K562 (cell line): Measurements from ENCODE around the gene CEND1. TPM values are rescaled to one million over a fixed set of nuclear protein-coding genes. Genes with fewer than 3 reads are reported as not detected.

Experiments used
- FOXK2 ChIP-seq, 2 experiments: fragments of 450-650 bp; IDR thresholded peaks in 1 of 2; conservative IDR thresholded peaks in 1 of 2; 2 replicates each; pipeline ENCODE4 v1.6.1; 2016; ENCODE audit warnings: low read depth in 2 of 2, mild to moderate bottlenecking in 1 of 2
- GATAD2A ChIP-seq: fragments of 450-650 bp; IDR thresholded peaks from 2 replicates; pipeline ENCODE4 v1.6.1; 2017
- MEIS2 ChIP-seq: fragments of 450-650 bp; IDR thresholded peaks from 2 replicates; pipeline ENCODE4 v1.6.1; 2014; ENCODE audit warnings: mild to moderate bottlenecking; ENCODE audit not compliant: partially characterized antibody
- PHF8 ChIP-seq: fragments of 200-600 bp; sonication (generic); IDR thresholded peaks from 2 replicates; pipeline ENCODE4 v1.6.1; 2012; ENCODE audit warnings: mixed run types, mild to moderate bottlenecking, inconsistent platforms, low read length, moderate library complexity, borderline replicate concordance
- POLR2G ChIP-seq: fragments of 200-400 bp; formaldehyde crosslinking; IDR thresholded peaks from 2 replicates; pipeline ENCODE4 v1.6.1; 2017; ENCODE audit warnings: low read depth, mild to moderate bottlenecking, antibody characterized with exemption, low read length, moderate library complexity
- PRMT5 ChIP-seq: sonication (generic); formaldehyde crosslinking; IDR thresholded peaks from 2 replicates; pipeline ENCODE4 v1.5.0; 2020; ENCODE audit warnings: missing genetic modification reagents
- RBBP5 ChIP-seq: fragments of 200-600 bp; sonication (generic); IDR thresholded peaks from 2 replicates; pipeline ENCODE4 v1.6.1; 2012; ENCODE audit warnings: borderline replicate concordance, mild to moderate bottlenecking, low read length, control low read depth, inconsistent platforms; ENCODE audit not compliant: insufficient read depth, poor library complexity, severe bottlenecking
- TOE1 ChIP-seq, 2 experiments: fragments of 450-650 bp in 1 of 2; sonication (generic) in 1 of 2; formaldehyde crosslinking in 1 of 2; IDR thresholded peaks; 2 replicates each; pipeline versions ENCODE4 v1.7.1 to v1.8.0; 2016 to 2022; ENCODE audit warnings: borderline replicate concordance in 2 of 2, mild to moderate bottlenecking in 2 of 2, antibody characterized with exemption in 1 of 2, inconsistent platforms in 1 of 2, low read depth in 1 of 2, missing genetic modification reagents in 1 of 2, moderate library complexity in 1 of 2
- polyA plus RNA-seq, 8 experiments: library from polyadenylated mRNA; depleted of rRNA in 4 of 8; stranded (reverse) in 5 of 8; unstranded in 3 of 8; fragments of >200 nt; fragmentation: Nextera tagmentation in 2 of 8; fragmentation: Illumina TruSeq in 1 of 8; extraction: Ambion mirVana in 2 of 8; extraction: Trizol in 1 of 8; gene quantifications; 2 replicates each; pipeline versions ENCODE4 v1.2.1 to v1.2.3, GENCODE V29; 2011 to 2014; ENCODE audit warnings: inconsistent platforms in 1 of 8, missing spikeins in 1 of 8
- total RNA-seq, 7 experiments: library from RNA; depleted of rRNA in 6 of 7; stranded (reverse); fragments of >200 nt in 6 of 7; fragmentation: Illumina TruSeq in 2 of 7; extraction: Trizol in 2 of 7; gene quantifications; 2 replicates each; pipeline versions ENCODE4 v1.2.1 to v1.2.3, GENCODE V29; 2011 to 2021; ENCODE audit warnings: low replicate concordance in 1 of 7
- TF ChIP-seq, protein P1 (sequence below), 2 experiments: fragments of 450-650 bp in 1 of 2; sonication (generic) in 1 of 2; formaldehyde crosslinking in 1 of 2; IDR thresholded peaks; 2 replicates each; pipeline versions ENCODE4 v1.7.1 to v1.9.0; 2016 to 2022; ENCODE audit warnings: inconsistent platforms in 1 of 2, mild to moderate bottlenecking in 1 of 2, missing genetic modification reagents in 1 of 2
- TF ChIP-seq, protein P2 (sequence below): fragments of 450-650 bp; conservative IDR thresholded peaks from 2 replicates; pipeline ENCODE4 v1.6.1; 2016; ENCODE audit warnings: missing genetic modification characterization, low read depth, mild to moderate bottlenecking, control low read depth, missing compliant biosample characterization
- TF ChIP-seq, protein P3 (sequence below): fragments of 250-450 bp; sonication (Bioruptor Pico); IDR thresholded peaks from 2 replicates; pipeline ENCODE4 v1.5.0; 2022; ENCODE audit warnings: mild to moderate bottlenecking

Gene CEND1
- total and polyA plus RNA-seq, 9 of the 15 experiments (the other 6 are each of a cell fraction or from before 2014, with no cell fraction given): 0.13 to 0.18 (median 0.16) TPM; not detected in 6

DNA sequence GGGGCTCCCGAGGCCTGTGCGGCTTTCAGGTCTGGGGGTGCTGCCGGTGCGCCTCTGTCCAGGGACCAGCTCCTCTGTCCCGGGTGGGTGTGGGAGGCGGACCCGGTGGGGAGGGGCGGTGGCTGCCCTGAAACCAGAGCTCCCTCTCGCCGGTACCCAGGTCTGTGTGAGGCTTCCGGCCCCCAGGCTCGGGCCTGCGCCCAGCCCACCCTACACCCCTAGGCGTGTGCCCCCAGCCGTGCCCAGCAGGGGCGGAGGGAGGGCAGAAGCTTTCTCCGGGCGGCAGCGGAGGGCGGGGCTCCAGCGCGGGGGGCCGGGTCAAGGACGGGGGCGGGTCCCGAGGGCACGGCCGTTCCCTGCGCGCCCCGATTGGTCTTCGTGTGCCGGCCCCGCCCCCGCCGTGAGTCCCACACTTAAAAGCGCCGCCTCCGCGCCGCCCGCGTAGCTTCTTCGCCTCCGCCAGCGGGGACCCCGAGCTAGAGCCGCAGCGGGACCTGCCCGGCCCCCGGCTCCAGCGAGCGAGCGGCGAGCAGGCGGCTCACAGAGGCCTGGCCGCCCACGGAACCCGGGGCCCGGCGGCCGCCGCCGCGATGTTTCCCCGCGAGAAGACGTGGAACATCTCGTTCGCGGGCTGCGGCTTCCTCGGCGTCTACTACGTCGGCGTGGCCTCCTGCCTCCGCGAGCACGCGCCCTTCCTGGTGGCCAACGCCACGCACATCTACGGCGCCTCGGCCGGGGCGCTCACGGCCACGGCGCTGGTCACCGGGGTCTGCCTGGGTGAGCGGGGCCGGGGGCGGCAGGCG is 29.4 kb upstream of the CEND1 start (continued):
- TF ChIP-seq RBBP5: peak; percentile 42
- TF ChIP-seq, protein P1, sequence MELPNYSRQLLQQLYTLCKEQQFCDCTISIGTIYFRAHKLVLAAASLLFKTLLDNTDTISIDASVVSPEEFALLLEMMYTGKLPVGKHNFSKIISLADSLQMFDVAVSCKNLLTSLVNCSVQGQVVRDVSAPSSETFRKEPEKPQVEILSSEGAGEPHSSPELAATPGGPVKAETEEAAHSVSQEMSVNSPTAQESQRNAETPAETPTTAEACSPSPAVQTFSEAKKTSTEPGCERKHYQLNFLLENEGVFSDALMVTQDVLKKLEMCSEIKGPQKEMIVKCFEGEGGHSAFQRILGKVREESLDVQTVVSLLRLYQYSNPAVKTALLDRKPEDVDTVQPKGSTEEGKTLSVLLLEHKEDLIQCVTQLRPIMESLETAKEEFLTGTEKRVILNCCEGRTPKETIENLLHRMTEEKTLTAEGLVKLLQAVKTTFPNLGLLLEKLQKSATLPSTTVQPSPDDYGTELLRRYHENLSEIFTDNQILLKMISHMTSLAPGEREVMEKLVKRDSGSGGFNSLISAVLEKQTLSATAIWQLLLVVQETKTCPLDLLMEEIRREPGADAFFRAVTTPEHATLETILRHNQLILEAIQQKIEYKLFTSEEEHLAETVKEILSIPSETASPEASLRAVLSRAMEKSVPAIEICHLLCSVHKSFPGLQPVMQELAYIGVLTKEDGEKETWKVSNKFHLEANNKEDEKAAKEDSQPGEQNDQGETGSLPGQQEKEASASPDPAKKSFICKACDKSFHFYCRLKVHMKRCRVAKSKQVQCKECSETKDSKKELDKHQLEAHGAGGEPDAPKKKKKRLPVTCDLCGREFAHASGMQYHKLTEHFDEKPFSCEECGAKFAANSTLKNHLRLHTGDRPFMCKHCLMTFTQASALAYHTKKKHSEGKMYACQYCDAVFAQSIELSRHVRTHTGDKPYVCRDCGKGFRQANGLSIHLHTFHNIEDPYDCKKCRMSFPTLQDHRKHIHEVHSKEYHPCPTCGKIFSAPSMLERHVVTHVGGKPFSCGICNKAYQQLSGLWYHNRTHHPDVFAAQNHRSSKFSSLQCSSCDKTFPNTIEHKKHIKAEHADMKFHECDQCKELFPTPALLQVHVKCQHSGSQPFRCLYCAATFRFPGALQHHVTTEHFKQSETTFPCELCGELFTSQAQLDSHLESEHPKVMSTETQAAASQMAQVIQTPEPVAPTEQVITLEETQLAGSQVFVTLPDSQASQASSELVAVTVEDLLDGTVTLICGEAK (IDR thresholded peaks at IDR 0.05): no peak
- TF ChIP-seq, protein P1 (CRISPR knock-in tag; IDR thresholded peaks at IDR 0.05): no peak
- TF ChIP-seq, protein P2, sequence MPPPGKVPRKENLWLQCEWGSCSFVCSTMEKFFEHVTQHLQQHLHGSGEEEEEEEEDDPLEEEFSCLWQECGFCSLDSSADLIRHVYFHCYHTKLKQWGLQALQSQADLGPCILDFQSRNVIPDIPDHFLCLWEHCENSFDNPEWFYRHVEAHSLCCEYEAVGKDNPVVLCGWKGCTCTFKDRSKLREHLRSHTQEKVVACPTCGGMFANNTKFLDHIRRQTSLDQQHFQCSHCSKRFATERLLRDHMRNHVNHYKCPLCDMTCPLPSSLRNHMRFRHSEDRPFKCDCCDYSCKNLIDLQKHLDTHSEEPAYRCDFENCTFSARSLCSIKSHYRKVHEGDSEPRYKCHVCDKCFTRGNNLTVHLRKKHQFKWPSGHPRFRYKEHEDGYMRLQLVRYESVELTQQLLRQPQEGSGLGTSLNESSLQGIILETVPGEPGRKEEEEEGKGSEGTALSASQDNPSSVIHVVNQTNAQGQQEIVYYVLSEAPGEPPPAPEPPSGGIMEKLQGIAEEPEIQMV: no peak
- TF ChIP-seq POLR2G: peak; percentile 96
- no peak for TF ChIP-seq TOE1 (IDR thresholded peaks at IDR 0.05; ENCODE audit: borderline replicate concordance)
- TF ChIP-seq TOE1 (CRISPR knock-in tag; IDR thresholded peaks at IDR 0.05; ENCODE audit: borderline replicate concordance, low read depth): no peak
- no peak for TF ChIP-seq FOXK2 (conservative IDR thresholded peaks at IDR 0.05 in 1 of 2, IDR thresholded peaks at IDR 0.05 in 1 of 2; ENCODE audit: low read depth in 2 of 2)
- no peak; the same call in 1 of the 2 replicates for TF ChIP-seq PRMT5
- TF ChIP-seq GATAD2A: no peak
- TF ChIP-seq, protein P3, sequence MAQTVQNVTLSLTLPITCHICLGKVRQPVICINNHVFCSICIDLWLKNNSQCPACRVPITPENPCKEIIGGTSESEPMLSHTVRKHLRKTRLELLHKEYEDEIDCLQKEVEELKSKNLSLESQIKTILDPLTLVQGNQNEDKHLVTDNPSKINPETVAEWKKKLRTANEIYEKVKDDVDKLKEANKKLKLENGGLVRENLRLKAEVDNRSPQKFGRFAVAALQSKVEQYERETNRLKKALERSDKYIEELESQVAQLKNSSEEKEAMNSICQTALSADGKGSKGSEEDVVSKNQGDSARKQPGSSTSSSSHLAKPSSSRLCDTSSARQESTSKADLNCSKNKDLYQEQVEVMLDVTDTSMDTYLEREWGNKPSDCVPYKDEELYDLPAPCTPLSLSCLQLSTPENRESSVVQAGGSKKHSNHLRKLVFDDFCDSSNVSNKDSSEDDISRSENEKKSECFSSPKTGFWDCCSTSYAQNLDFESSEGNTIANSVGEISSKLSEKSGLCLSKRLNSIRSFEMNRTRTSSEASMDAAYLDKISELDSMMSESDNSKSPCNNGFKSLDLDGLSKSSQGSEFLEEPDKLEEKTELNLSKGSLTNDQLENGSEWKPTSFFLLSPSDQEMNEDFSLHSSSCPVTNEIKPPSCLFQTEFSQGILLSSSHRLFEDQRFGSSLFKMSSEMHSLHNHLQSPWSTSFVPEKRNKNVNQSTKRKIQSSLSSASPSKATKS (CRISPR knock-in tag): no peak
- TF ChIP-seq PHF8: peak; percentile 91; the same call in 1 of the 2 replicates
- no peak for TF ChIP-seq MEIS2
